Left hindlimb (tissue), 1 donor: ENCODE data around the gene CHRD.
"Not testable (repeated sequence)": the region's sequence is repeated elsewhere in the genome, so short reads cannot be mapped to it uniquely, and the experiment has no call there.

Experiments used
- DNase-seq: peaks from one replicate; pipeline ENCODE4 v3.0.0-alpha.2; 2018

Gene CHRD

DNA sequence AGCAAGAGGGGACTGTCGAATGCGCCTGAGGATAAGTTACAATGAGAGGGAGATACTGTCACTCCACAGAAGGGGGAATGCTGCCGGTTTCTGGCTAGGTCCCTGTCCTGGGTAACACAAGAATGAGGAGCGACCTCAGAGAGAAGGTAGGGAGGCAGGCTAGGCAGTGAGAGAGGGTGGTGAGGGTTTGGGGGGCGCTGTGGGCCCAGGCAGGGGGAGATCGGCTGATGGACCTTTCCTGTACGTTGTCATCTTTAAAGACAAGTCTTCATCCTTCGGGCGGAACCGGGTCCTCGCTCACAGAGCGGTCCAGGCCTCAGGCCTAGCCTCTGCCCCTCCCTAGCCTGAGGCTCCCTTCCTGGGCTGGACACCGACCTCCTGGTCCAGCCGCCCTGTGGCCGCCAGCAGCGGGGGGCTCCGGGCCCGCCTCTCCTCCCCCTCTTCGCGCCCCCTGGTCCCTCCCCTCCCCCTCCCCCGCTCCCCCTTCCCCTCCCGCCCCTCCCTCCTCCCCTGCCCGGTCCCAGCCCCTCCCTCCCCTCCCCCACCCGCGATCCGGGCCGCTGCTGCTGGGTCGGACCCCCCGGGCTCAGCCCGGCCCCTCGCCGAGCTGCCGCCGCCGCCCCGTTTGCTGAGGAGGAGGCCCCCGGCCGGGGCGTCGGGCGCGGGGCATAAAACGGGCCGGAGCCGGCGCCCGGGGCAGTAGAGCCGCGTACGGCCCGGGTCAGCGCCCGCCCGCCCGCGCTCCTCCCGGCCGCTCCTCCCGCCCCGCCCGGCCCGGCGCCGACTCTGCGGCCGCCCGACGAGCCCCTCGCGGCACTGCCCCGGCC lies at the start of gene CHRD:
CHRD (plus strand) TSS at position 697 of the 827 bp plus-strand sequence. CDS start 265 bp downstream, outside the sequence.
- DNase-seq, result peak; percentile 77

DNA sequence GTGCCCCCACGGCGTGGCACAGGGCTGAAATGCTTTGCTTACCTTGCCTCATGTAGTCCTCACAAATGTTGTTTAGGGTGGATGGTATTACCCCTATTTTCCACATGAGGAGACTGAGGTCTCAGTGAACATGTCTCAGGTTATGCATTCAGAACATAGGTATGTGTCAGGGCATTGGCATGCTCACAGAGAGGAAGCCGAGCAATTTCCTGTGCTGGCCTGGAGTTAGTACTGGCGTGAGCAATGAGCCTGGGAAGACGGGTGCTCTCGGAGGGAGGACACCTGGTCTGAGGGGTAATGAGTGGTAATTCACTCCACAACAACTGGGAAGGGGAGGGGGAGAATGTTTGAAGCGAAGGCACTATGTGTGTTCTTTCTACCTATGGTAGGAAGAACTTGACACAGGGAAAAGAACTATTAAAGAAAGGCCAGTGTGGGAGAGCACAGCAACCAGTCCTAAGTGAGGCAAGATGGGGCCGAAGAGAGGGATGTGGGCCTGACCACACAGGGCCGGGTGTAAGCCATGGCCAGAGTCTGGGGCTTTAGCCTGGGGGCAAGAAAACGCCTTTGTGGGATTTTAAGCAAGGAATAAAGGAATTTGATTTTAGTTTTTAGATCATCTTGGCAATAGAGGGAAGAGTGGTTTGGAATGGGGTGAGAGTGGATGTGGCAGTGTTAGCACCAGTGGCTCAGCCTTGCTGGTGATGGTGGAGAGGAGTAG lies 47.3 kb upstream of the CHRD start:
- DNase-seq, result no peak

DNA sequence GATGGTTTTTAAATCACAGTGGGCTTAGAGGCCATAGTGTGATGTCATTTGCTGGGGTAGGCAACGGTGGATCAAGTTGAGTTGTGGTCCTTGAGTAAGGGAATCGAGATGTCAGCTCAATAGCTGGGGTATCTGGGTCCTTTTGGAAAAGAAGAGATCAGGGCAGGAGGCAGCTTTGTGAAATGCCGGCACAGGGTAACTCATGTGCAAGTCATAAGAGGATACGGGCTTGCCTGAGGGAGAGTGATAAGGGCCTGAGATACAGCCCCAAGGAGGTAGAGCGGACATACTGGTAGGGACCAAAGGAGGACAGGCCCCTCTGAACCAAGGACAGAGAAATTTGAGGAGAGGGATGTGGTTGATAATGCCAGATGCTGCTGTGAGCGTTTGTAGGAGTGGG lies 46.7 kb upstream of the CHRD start:
- DNase-seq, result no peak

DNA sequence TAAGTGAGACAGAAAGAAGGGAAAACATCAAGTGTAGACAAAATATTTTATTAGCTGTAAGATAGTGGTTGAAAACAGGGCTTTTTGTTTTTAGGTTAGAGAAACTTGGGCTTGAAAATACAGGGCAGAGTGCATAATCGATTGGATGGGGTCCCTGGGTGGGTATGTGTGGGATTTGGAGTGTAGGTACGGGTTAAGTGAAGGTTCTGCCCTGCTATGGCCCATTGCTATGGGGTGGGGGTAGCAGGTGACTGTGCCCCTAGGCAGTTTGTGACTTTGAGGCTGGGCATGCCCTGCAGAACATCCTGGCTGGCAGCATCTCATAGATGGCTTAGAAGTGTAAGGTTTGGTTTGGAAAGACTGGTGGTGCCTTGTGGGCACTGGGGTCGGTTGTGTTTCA lies 46.2 kb upstream of the CHRD start:
- no peak for DNase-seq

DNA sequence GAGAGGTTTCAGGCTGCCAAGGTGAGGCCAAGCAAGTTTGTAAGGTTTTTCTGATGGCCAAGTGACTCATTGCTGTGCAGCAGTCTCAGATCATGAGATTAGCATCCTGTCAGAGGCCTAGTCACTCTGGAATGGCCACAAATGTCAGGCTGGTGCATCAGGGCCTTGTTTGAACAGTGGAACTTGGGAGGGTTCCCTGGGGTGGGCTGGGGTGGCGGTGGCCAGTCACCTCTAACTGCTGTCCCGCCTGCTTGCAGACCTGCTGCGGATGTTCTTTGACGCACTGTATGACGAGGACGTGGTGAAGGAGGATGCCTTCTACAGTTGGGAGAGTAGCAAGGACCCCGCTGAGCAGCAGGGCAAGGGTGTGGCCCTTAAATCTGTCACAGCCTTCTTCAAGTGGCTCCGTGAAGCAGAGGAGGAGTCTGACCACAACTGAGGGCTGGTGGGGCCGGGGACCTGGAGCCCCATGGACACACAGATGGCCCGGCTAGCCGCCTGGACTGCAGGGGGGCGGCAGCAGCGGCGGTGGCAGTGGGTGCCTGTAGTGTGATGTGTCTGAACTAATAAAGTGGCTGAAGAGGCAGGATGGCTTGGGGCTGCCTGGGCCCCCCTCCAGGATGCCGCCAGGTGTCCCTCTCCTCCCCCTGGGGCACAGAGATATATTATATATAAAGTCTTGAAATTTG lies 45.2 kb upstream of the CHRD start:
- DNase-seq, result no peak

DNA sequence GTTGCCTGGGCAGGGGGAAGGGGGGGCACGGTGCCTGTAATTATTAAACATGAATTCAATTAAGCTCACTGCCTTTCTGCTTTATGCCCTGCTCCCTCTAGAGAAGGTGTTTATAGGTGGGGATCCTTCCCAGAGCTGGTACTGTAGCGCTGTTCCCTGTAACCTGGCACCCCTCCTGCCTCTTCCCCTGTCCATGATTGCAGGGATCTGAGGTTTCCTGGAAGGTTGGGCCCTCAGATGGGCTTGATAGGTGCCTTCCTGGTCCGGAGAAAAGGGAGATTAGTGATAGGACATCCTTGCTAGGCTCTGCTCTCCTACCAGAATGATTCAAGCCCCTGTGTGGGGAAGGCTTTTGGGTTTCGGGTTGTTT lies 44.6 kb upstream of the CHRD start:
- DNase-seq, result no peak

DNA sequence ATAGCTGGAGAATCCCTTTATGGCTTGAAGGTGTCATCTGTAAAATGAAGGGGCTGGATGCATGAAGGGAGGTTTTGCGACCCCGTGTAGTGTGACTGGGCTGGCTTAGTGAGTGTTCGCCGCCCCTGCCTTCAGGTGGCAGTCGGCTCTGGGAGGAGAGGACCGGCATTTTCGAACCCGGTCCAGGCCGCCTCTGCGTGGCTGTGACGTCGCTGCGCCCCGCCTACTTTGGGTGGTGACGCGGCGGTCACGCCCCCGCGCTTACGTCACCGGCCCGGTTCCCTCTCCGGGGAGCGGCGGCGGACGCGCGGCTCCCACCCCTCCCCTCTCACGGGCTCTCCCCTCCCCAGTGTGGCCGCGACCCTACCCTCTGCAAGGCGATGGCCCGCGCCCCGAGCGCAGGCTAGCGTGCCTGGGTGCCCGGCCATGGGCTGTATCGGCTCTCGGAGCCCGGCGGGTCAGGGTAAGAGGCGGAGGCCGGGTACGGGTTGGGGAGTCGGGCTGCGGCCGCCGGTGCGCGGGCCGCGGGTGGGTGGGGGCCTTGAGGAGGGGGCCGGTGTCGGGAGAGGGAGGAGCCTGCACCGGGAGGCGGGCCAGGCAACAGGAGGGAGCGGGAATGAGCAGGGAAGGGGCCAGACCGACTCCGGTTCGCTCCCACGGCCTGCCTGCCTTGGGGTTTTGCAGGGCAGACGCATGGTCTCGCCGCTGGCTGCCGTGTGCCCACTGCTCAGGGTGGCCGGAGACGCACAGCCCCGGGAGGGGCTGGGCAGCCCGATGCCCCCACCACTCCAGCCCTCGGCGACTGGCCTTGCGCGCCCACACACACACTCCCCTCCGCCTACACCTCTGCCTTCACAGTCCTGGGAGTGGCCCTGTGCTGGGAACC lies 44.0 kb upstream of the CHRD start:
- peak; percentile 92 for DNase-seq

DNA sequence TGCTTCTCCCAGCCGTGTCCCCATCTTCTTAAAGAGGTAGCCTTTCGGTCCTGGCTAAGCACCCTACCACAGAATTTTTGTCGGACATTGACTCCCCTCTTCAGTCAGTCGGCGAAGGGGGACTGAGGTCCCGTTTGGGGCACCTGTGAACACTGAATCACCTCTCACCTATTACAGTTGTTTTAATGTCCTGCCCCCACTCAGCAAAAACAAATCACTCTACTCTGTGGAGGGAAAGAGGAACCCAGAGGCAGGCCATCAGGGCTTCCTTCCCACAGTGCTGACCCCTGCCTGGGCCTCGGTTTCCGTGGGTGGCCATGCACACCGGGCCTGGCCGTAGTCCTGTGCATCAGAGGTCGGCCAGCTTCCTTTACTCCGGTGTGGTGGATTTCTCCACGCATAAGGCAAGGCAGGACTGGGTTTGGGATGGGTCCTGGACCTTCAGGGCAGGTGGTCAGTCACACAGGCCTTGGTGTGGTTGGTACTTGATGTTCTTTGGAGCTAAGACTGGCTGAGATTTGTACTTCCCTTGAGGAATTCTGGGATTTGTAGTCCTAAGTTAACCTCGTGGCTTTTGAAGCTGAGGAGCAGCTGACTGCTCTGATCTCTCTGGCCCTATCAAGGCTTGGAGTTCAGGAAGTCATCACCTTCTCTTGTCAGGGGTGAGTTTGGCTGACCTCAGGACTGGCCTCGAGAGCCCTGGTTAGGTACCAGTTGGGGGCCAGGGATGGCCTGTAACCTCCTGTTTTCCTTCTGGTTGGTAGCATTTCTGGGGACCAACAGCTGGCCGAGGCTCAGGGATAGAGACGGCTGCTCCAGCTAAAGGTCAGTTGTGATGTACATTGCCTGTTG lies 43.1 kb upstream of the CHRD start:
- DNase-seq, result peak; percentile 60

DNA sequence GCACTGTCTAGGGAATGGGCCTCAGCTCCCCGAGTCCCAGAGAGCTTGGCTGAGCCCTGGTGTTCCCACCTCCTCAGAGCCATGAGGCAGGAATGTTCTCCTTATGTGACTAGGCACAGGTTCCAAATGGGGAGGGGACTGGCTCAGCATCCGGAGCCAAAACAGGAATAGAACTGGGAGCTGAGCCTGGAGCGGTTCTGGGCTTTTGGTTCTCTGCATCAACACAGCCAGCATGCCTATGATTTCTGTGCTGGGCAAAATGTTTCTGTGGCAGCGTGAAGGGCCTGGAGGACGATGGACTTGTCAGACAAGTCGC lies 42.5 kb upstream of the CHRD start, which contains the start of gene FAM131A:
FAM131A (plus strand) TSS at position 202 of the 316 bp plus-strand sequence; CDS start at position 233, 31 bp downstream.
- DNase-seq, result peak; percentile 85

DNA sequence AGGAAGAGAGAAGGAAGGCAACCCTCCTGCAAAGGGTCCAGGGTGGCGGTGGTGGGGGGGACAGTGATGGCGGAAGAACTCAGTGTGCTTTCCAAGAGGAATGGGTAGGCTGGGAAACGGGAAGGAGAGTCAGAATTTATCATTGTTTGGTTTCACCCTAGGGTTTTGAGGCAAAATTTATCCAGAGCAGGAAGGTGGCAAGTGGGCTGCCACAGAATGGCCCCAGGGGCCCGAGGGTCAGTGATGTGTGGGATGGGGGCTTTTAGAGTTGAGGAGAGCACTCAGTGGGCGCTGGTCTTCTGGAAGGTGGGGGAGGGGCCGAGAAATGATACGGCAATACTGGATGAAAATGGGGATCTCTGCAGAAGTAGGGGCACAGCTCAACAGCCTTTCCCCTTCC lies 41.9 kb upstream of the CHRD start:
- DNase-seq, result no peak

DNA sequence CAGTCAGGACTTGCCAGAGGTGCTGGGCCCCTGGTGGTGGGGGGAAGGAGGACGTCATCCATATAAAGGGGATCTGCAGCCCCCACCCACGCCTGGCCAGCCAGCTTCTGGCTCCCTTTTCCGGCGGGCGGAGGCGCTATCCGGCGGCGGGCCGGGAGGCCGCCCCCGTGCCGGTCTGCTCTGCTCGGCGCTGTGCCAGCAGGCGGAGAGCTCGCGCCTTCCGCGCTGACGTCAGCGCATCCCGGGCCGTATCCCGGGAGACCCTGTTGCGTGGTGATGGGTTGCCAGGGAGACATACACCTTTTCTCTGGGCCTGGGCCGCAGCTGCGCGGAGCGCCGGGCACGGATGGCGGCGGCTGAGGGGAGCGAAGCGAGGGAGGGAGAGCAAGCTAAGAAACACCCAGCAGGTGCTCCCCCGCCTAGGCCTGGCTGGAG lies 41.3 kb upstream of the CHRD start:
- DNase-seq, result peak; percentile 91

DNA sequence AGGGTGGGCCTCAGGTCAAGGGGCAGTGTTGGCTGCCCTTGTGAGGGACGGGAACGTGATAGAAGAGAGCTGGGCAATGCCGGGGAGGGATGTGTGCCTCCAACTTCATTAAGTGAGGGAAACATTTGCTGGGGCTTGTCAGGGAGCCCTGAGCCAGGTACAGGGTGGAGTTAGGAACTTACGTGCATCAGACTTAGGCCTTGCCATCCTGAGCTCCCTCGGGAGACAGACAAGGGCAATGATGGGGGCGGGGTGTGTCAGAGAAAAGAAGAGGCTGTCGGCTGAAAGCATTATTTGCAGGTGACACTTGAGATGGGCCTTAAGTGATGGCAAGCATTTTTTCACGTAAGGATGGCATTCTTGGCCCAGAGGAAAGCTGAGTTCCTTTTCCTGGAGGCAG lies 40.9 kb upstream of the CHRD start:
- no peak for DNase-seq

DNA sequence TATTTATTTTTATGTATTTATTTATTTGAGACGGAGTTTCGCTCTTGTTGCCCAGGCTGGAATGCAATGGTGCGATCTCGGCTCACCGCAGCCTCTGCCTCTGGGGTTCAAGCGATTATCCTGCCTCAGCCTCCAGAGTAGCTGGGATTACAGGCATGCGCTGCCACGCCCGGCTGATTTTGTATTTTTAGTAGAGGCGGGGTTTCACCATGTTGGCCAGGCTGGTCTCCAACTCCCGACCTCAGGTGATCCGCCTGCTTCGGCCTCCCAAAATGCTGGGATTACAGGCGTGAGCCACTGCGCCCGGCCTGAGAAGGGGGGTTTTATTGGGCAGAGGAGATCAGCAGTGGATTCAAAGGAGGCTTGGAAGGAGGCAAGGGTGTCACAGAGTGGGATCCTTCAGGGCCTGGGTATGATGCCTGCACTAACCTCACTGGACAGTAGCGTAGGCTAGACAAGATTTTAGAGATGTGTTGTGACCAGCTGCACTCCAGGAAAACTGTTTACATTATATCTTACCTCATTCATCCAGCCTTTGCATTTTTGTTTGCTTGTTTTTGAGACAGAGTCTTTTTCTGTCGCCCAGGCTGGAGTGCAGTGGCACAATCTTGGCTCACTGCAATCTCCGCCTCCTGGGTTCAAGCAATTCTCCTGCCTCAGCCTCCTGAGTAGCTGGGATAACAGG lies 40.3 kb upstream of the CHRD start:
- not testable (repeated sequence) for DNase-seq

DNA sequence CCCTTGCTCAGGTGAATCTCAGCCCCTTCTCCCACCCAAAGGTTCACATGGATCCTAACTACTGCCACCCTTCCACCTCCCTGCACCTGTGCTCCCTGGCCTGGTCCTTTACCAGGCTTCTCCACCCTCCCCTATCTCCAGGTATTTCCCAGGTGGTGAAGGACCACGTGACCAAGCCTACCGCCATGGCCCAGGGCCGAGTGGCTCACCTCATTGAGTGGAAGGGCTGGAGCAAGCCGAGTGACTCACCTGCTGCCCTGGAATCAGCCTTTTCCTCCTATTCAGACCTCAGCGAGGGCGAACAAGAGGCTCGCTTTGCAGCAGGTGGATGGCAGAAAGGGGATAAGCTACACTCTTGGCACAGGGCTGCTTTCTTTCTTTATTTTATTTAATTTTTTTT lies 37.9 kb upstream of the CHRD start:
- DNase-seq, result no peak

DNA sequence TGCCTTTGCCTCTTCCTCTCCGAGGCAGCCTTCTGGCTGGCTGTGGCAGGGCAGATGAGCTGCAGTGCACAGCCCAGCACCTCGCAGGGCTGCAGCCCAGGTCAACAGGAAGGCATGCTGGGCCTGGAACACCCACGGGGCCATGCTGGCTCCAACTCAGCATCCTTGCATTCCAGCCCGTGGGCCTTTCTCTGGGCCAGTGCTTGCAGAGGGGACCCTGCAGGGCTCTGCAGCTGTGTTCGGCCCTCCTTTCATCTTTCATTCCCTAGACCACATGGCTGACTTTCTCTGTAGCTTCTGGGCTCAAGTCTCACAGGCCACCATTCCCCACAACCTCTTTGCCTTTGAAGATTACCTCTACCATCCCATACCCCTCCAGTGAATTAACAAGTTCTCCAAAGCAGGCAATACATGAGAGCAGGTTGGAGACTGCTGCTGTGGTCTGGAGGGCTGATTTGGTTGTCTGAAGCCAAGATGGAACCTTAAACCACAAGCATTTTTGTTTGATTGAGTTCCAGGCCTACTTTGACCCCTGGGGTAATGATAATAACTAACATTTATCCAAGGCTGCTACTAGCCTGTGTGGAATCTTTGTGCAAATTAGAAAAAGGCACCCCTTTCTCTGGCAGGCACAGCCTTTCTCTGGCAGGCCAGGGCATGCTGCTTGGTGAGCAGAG lies 36.5 kb upstream of the CHRD start:
- DNase-seq, result no peak

DNA sequence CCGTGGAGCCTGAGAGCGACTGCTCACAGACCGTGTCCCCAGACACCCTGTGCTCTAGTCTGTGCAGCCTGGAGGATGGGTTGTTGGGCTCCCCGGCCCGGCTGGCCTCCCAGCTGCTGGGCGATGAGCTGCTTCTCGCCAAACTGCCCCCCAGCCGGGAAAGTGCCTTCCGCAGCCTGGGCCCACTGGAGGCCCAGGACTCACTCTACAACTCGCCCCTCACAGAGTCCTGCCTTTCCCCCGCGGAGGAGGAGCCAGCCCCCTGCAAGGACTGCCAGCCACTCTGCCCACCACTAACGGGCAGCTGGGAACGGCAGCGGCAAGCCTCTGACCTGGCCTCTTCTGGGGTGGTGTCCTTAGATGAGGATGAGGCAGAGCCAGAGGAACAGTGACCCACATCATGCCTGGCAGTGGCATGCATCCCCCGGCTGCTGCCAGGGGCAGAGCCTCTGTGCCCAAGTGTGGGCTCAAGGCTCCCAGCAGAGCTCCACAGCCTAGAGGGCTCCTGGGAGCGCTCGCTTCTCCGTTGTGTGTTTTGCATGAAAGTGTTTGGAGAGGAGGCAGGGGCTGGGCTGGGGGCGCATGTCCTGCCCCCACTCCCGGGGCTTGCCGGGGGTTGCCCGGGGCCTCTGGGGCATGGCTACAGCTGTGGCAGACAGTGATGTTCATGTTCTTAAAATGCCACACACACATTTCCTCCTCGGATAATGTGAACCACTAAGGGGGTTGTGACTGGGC lies 35.1 kb upstream of the CHRD start:
- no peak for DNase-seq

DNA sequence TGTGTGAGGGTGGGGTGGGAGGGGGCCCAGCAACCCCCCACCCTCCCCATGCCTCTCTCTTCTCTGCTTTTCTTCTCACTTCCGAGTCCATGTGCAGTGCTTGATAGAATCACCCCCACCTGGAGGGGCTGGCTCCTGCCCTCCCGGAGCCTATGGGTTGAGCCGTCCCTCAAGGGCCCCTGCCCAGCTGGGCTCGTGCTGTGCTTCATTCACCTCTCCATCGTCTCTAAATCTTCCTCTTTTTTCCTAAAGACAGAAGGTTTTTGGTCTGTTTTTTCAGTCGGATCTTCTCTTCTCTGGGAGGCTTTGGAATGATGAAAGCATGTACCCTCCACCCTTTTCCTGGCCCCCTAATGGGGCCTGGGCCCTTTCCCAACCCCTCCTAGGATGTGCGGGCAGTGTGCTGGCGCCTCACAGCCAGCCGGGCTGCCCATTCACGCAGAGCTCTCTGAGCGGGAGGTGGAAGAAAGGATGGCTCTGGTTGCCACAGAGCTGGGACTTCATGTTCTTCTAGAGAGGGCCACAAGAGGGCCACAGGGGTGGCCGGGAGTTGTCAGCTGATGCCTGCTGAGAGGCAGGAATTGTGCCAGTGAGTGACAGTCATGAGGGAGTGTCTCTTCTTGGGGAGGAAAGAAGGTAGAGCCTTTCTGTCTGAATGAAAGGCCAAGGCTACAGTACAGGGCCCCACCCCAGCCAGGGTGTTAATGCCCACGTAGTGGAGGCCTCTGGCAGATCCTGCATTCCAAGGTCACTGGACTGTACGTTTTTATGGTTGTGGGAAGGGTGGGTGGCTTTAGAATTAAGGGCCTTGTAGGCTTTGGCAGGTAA lies 34.3 kb upstream of the CHRD start:
- DNase-seq, result no peak

DNA sequence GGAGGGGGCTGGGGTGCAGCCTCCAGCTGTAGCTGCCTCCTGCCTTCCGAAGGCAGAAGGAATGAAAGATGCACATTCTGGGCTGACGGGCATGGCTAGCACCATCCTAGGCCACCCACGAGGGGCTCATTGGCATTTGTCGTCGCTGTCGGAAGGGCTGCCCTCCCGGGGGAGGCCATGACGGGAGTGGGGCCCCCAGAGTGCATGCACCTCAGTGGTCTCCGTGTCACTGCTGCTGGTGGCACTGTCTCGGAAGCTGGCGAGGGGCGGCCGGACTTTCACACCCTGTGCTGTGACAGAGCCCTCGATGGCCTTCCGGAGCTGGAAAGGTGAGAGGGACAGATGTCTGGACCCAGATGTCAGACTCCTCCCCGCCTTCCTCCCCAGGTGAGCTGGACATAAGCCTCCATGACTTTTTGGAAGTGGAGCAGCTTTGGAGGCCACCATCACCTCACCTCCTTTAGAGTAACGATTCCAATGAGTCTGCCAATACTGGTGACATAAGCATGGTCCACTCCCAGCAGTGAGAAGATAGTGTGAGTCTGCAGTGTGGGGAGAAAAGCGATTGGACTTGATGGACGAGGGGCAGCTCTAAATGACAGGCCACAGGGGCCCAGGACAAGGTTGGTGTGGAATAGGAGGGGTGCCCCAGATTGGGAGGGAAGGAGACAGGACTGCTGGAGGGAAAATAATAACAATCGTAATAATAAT lies 33.2 kb upstream of the CHRD start:
- DNase-seq, result no peak
